ENCODE results near the gene FAM111A.

DNA sequence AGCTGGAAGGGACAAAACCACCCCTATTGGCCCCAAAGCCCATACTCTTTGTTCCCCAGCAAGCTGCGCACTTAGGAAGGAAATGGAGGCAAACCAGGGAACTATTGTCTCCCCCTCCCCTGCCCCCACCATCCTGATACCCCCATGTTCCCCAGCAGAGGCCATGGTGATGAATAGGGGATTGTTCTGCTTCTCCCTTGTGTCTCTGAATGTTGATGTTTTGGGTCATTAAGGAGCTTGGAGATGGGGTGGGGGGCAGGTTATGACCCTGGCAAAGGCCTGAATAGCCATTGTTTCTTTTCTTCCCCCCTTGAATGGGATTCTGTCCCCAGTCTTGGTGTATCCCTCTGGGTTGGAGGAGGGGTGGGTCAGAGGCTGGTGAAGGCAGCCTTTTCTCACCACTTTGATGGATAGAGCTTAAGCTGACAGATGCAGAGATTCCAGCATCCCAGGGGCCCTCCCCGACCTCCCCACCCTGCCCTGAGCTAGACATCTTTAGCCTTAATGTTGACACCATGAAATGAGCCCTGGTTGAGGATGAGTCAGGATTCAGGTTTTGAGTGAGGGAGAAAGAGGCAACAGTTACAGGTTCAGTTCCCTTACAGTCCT, 37.6 kb downstream of the FAM111A start:
- TF ChIP-seq, protein P1, sequence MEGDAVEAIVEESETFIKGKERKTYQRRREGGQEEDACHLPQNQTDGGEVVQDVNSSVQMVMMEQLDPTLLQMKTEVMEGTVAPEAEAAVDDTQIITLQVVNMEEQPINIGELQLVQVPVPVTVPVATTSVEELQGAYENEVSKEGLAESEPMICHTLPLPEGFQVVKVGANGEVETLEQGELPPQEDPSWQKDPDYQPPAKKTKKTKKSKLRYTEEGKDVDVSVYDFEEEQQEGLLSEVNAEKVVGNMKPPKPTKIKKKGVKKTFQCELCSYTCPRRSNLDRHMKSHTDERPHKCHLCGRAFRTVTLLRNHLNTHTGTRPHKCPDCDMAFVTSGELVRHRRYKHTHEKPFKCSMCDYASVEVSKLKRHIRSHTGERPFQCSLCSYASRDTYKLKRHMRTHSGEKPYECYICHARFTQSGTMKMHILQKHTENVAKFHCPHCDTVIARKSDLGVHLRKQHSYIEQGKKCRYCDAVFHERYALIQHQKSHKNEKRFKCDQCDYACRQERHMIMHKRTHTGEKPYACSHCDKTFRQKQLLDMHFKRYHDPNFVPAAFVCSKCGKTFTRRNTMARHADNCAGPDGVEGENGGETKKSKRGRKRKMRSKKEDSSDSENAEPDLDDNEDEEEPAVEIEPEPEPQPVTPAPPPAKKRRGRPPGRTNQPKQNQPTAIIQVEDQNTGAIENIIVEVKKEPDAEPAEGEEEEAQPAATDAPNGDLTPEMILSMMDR (IDR thresholded peaks at IDR 0.05): no peak
- TF ChIP-seq TCF7L2 (IDR thresholded peaks at IDR 0.05; ENCODE audit: low read depth, low read length): no peak

All from Panc1 (cell line).